Lower leg skin (tissue), 3 donors: ENCODE data around the gene UNC79.

Source experiments
- POLR2A ChIP-seq, 2 donors: fragments of 450-650 bp; IDR thresholded peaks; one replicate each; pipeline ENCODE4 v1.6.1; 2016 to 2017; ENCODE audit warnings: antibody characterized with exemption in 2 of 2, mild to moderate bottlenecking in 1 of 2, moderate library complexity in 1 of 2
- TF ChIP-seq, protein P1 (sequence below), 3 donors: fragments of 450-650 bp; IDR thresholded peaks; one replicate each; pipeline ENCODE4 v1.5.1; 2016; ENCODE audit warnings: antibody characterized with exemption in 3 of 3, mild to moderate bottlenecking in 3 of 3, moderate library complexity in 2 of 3

DNA sequence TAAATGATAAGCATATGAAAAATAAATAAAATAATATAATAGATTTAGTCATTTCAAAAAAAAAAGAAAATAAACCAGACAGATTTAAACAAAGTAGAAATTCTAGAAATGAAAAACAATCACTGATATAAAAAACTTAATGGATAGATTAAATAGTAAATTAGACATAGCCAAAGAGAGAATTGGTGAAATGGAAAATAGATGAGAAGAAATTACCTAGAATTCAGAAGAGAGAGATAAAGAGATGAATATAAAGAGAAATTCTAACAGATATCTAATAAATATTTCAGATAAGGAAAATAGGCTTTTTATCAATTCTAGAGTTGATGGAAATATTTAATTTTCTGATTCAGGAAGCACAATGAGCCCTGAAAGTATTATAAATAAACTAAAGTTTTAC lies 234.4 kb downstream of the UNC79 start:
- TF ChIP-seq, protein P1, sequence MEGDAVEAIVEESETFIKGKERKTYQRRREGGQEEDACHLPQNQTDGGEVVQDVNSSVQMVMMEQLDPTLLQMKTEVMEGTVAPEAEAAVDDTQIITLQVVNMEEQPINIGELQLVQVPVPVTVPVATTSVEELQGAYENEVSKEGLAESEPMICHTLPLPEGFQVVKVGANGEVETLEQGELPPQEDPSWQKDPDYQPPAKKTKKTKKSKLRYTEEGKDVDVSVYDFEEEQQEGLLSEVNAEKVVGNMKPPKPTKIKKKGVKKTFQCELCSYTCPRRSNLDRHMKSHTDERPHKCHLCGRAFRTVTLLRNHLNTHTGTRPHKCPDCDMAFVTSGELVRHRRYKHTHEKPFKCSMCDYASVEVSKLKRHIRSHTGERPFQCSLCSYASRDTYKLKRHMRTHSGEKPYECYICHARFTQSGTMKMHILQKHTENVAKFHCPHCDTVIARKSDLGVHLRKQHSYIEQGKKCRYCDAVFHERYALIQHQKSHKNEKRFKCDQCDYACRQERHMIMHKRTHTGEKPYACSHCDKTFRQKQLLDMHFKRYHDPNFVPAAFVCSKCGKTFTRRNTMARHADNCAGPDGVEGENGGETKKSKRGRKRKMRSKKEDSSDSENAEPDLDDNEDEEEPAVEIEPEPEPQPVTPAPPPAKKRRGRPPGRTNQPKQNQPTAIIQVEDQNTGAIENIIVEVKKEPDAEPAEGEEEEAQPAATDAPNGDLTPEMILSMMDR (IDR thresholded peaks at IDR 0.05): no peak
- no peak for TF ChIP-seq POLR2A (IDR thresholded peaks at IDR 0.05)
